H1 (cell line): ENCODE measurements around the gene SEZ6L. TPM values are rescaled to one million over a fixed set of nuclear protein-coding genes. Genes with fewer than 3 reads are reported as not detected.

Experiments
- EZH2 ChIP-seq: fragments of 200-600 bp; sonication (generic); IDR thresholded peaks from 2 replicates; pipeline ENCODE4 v1.7.1; 2012; ENCODE audit warnings: low read depth, mild to moderate bottlenecking, moderate library complexity, low read length, inconsistent platforms; ENCODE audit not compliant: severe bottlenecking
- POLR2AphosphoS5 ChIP-seq: IDR thresholded peaks from 2 replicates; pipeline ENCODE4 v1.6.1; 2011; ENCODE audit warnings: low read depth, low read length
- USF2 ChIP-seq: IDR thresholded peaks from 2 replicates; pipeline ENCODE4 v1.6.1; 2011; ENCODE audit warnings: low read length, improper control_type of control experiment
- polyA plus RNA-seq, 7 experiments: library from polyadenylated mRNA; depleted of rRNA in 3 of 7; stranded (reverse) in 5 of 7; unstranded in 2 of 7; fragments of >200 nt in 5 of 7; fragments of 200-250 nt in 2 of 7; gene quantifications; 1 replicate in 5 of 7; 2 replicates in 1 of 7; 4 replicates in 1 of 7; pipeline versions ENCODE4 v1.2.1 to v1.2.3, GENCODE V29; 2011 to 2013; ENCODE audit warnings: missing spikeins in 2 of 7, mixed read lengths in 2 of 7
- total RNA-seq: library from RNA; stranded (reverse); fragmentation: NEBNext Ultra II Directional; extraction: Animal tissue kit (Norgen Biotek cat#: 25700); gene quantifications from 2 replicates; pipeline ENCODE4 v1.2.1, GENCODE V29; 2021
- TF ChIP-seq, protein P1 (sequence below): fragments of 300-600 bp; sonication (generic); IDR thresholded peaks from 2 replicates; pipeline ENCODE4 v1.7.1; 2012; ENCODE audit warnings: low read length, moderate library complexity, mild to moderate bottlenecking, inconsistent platforms; ENCODE audit not compliant: insufficient replicate concordance

The SEZ6L gene
- total and polyA plus RNA-seq, 2 of the 8 experiments (the other 6 are each of a cell fraction or from before 2014, with no cell fraction given) = 0.06 to 0.33 TPM

DNA sequence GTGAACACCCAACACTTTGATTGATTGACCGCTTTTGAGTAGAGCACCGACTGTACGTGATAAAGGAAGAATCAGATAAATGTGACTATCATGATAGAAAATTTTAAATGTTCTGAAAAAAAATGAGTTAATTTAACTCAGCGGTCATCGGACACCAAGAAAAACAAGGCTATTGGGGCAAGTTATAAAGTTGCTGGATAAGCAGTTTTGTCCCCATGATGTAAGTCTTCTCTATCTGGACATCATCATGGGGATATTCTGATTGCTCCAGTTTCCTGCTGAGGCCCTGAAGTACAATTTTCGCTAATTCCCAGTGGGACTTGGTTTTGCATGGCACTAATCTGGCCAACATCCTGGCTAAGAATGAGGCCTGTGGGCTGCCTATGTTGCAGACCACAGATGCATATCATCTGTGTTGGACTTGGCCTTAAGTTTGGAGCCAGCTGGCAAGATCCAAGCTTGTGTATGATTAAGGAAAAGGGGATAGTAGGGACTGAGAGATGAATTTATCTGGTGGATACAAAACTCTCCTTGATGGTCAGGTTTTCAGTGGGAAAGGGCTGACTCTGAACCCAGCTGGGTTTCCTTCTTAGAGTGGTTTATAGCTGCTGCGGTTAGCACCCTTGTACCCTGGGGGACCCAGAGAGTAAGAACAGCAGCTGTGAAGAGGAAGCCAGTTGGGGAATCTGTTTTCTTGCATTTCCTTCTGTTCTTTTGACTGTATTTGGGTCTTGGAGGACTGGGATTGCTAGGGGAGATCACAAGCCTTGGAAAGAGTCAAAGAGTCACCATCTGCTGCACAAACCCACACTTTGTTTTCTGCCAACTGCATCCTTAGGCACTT, 118.3 kb downstream of the SEZ6L start (continued):
- TF ChIP-seq, protein P1, sequence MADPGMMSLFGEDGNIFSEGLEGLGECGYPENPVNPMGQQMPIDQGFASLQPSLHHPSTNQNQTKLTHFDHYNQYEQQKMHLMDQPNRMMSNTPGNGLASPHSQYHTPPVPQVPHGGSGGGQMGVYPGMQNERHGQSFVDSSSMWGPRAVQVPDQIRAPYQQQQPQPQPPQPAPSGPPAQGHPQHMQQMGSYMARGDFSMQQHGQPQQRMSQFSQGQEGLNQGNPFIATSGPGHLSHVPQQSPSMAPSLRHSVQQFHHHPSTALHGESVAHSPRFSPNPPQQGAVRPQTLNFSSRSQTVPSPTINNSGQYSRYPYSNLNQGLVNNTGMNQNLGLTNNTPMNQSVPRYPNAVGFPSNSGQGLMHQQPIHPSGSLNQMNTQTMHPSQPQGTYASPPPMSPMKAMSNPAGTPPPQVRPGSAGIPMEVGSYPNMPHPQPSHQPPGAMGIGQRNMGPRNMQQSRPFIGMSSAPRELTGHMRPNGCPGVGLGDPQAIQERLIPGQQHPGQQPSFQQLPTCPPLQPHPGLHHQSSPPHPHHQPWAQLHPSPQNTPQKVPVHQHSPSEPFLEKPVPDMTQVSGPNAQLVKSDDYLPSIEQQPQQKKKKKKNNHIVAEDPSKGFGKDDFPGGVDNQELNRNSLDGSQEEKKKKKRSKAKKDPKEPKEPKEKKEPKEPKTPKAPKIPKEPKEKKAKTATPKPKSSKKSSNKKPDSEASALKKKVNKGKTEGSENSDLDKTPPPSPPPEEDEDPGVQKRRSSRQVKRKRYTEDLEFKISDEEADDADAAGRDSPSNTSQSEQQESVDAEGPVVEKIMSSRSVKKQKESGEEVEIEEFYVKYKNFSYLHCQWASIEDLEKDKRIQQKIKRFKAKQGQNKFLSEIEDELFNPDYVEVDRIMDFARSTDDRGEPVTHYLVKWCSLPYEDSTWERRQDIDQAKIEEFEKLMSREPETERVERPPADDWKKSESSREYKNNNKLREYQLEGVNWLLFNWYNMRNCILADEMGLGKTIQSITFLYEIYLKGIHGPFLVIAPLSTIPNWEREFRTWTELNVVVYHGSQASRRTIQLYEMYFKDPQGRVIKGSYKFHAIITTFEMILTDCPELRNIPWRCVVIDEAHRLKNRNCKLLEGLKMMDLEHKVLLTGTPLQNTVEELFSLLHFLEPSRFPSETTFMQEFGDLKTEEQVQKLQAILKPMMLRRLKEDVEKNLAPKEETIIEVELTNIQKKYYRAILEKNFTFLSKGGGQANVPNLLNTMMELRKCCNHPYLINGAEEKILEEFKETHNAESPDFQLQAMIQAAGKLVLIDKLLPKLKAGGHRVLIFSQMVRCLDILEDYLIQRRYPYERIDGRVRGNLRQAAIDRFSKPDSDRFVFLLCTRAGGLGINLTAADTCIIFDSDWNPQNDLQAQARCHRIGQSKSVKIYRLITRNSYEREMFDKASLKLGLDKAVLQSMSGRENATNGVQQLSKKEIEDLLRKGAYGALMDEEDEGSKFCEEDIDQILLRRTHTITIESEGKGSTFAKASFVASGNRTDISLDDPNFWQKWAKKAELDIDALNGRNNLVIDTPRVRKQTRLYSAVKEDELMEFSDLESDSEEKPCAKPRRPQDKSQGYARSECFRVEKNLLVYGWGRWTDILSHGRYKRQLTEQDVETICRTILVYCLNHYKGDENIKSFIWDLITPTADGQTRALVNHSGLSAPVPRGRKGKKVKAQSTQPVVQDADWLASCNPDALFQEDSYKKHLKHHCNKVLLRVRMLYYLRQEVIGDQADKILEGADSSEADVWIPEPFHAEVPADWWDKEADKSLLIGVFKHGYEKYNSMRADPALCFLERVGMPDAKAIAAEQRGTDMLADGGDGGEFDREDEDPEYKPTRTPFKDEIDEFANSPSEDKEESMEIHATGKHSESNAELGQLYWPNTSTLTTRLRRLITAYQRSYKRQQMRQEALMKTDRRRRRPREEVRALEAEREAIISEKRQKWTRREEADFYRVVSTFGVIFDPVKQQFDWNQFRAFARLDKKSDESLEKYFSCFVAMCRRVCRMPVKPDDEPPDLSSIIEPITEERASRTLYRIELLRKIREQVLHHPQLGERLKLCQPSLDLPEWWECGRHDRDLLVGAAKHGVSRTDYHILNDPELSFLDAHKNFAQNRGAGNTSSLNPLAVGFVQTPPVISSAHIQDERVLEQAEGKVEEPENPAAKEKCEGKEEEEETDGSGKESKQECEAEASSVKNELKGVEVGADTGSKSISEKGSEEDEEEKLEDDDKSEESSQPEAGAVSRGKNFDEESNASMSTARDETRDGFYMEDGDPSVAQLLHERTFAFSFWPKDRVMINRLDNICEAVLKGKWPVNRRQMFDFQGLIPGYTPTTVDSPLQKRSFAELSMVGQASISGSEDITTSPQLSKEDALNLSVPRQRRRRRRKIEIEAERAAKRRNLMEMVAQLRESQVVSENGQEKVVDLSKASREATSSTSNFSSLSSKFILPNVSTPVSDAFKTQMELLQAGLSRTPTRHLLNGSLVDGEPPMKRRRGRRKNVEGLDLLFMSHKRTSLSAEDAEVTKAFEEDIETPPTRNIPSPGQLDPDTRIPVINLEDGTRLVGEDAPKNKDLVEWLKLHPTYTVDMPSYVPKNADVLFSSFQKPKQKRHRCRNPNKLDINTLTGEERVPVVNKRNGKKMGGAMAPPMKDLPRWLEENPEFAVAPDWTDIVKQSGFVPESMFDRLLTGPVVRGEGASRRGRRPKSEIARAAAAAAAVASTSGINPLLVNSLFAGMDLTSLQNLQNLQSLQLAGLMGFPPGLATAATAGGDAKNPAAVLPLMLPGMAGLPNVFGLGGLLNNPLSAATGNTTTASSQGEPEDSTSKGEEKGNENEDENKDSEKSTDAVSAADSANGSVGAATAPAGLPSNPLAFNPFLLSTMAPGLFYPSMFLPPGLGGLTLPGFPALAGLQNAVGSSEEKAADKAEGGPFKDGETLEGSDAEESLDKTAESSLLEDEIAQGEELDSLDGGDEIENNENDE = no peak
- TF ChIP-seq USF2 (no peak), EZH2 (no peak), POLR2AphosphoS5 (no peak)
